ENCODE measurements around the gene RBP3. TPM values are rescaled to one million over a fixed set of nuclear protein-coding genes. Genes with fewer than 3 reads are reported as not detected.

RBP3 gene
- total and polyA plus RNA-seq, 4 experiments from 2014 or later: not detected

DNA sequence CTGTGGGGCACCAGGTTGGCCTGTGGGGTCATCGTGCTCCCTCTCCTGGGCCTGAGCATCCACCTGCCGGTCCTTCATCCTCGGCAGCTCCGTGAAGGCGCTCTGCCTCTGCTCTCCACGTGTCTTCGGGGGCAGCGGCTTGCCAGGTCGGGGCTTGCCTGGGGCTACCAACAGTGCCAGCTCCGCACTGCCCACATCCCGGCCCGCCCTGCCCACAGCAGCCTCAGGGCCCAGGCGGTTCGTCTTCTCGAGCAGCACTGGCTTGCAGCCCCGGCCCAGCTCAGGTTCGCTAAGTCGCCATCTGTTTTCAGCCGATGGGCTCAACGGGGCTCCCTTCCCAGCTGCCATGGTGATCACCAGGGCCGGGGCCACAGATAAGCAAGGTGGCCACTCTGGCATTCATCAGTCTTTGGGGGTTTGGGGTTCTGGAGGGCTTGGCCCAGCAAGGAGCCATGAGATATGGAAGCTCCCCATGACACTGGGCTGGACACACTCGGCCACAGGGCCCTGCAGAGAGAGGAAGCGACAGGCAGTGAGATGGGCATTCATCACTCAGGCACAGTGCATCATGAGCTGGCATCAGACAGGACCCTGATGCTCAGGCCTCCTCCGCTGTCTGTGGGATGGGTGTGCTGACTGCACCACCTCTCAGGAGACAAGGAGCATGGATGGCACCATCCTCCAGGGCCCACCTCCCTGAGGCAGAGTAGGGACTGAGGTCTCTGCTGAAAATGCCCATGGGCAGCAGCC lies 20.4 kb downstream of the RBP3 start:
- intact Hi-C loops (cut with micrococcal nuclease): no loop called here
- Mint-ChIP-seq H3K27me3 (peaks cover 0 to 5% of the 10 kb centered on the region in 2 donors), H3K9me3 (no peaks in the 10 kb centered on the region), H3K36me3 (no peaks in the 10 kb centered on the region), H3K4me1 (peaks cover 4 to 10% (median 4%) of the 10 kb centered on the region in 4 donors), H3K27ac (no peak overlapping the region), H3K4me3 (no peak overlapping the region)
- H3K27me3 ChIP-seq (ENCODE audit: insufficient read depth, low read length): no peaks in the 10 kb centered on the region
- H3K4me3 ChIP-seq (ENCODE audit: low read length in 2 of 2): no peak overlapping the region
- H3K36me3 ChIP-seq (ENCODE audit: insufficient read depth, low read length): no peaks in the 10 kb centered on the region
- no peaks in the 10 kb centered on the region for H3K9me3 ChIP-seq (ENCODE audit: control insufficient read depth in 1 of 2, low read length in 2 of 2)
- CTCF ChIA-PET (ENCODE audit: partially characterized antibody): no interaction called here
- H3K4me1 ChIP-seq (ENCODE audit: insufficient read depth, low read length): peaks cover 7% of the 10 kb centered on the region
- DNase-seq: no peak
- POLR2A ChIA-PET (ENCODE audit: partially characterized antibody): no interaction called here
- H3K27ac ChIP-seq (ENCODE audit: low read depth, low read length): no peak overlapping the region

DNA sequence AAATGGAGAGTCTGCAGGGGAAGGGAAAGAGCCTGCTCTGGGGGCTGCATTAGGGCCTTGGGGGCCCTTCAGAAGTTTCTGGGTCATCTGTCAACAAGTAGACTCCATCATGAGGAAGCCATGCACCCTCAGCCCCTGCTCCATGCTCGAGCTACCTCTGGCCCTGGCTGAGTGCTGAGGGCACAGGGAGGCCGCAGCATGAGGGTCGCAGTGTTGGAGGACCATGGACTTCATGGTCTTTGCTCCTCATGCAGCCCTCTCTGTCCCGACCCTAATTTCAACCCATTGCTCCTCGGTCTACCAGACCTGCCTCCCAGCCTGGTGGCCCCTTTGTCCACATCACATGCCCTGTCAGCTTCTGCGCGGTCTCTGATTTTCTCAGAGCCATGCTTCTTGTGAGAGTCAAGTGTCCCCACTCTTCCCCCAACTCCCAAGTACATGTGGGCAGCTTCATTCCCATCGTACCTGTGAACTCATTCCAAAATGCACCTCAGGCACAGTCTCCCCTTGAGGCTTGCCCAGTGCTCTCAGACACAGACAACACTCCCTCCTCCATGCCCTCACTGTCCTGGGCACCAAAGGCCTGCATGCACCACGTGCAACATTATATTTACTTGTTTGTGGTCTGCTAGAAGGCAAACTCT lies 21.2 kb downstream of the RBP3 start:
- H3K36me3 ChIP-seq (ENCODE audit: insufficient read depth, low read length): no peaks in the 10 kb centered on the region
- intact Hi-C loops (cut with micrococcal nuclease): no loop called here
- POLR2A ChIA-PET (ENCODE audit: partially characterized antibody): no interaction called here
- no peak for DNase-seq
- H3K27ac ChIP-seq (ENCODE audit: low read depth, low read length): no peak overlapping the region
- CTCF ChIA-PET (ENCODE audit: partially characterized antibody): no interaction called here
- peaks cover 0 to 10% of the 10 kb centered on the region in 2 donors for H3K27me3 Mint-ChIP-seq
- peaks cover 7% of the 10 kb centered on the region for H3K4me1 ChIP-seq (ENCODE audit: insufficient read depth, low read length)
- H3K4me1 Mint-ChIP-seq: peaks cover 4 to 12% (median 4%) of the 10 kb centered on the region in 4 donors
- H3K36me3 Mint-ChIP-seq: no peaks in the 10 kb centered on the region
- no peaks in the 10 kb centered on the region for H3K27me3 ChIP-seq (ENCODE audit: insufficient read depth, low read length)
- no peak overlapping the region for H3K4me3 ChIP-seq (ENCODE audit: low read length in 2 of 2)
- no peaks in the 10 kb centered on the region for H3K9me3 ChIP-seq (ENCODE audit: control insufficient read depth in 1 of 2, low read length in 2 of 2)
- no peaks in the 10 kb centered on the region for H3K9me3 Mint-ChIP-seq
- no peak overlapping the region for H3K27ac Mint-ChIP-seq
- no peak overlapping the region for H3K4me3 Mint-ChIP-seq

DNA sequence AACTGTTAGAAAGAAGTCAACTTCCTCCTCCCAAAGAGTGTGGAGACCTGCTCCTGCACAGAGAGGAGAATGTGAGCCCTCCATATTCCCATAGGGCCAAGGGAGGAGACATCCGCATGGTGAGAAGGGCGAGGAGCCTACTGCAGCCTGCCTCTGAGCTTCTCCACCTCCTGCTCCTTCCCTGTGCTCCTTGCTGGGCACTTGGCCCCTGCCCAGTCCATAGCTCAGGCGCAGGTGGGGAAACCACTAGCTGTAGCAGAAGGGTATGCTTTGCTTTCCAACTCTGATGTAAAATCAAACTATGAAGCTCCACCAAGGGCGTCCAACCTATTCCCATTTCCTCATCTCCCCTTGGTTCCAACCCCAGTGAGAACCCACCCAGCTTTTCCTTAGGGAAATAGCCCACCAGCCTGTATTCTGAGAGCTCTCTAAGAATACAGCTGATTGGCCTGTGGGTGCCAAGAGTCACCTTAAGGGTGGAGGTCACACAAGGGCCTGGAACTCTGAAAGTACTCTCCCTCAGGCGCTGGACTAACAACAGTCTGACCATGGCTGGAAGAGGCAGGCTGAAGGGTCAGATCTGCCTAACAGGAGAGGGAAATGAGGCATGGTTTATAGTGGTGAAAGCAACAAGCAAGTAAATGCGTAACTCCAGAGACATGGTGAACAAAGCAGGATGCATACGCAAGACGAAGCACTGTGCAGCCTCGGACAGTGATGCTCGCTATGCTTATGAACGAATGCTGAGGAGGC lies 22.0 kb downstream of the RBP3 start:
- CTCF ChIA-PET (ENCODE audit: partially characterized antibody): interaction anchor here (1.0 kb wide), 1 partner anchor 10 kb away, joined by 3 read pairs; no protein-coding TSS in a partner anchor
- intact Hi-C loops (cut with micrococcal nuclease): no loop called here

GRCh38 chr10:47370878-47371277 lies 22.7 kb downstream of the RBP3 start:
- Mint-ChIP-seq H3K27me3 (peaks cover 9 to 20% of the 10 kb centered on the region in 2 donors), H3K9me3 (no peaks in the 10 kb centered on the region), H3K27ac (no peak overlapping the region), H3K4me1 (peaks cover 4 to 12% (median 4%) of the 10 kb centered on the region in 4 donors), H3K36me3 (no peaks in the 10 kb centered on the region), H3K4me3 (no peak overlapping the region)
- no peak overlapping the region for H3K27ac ChIP-seq (ENCODE audit: low read depth, low read length)
- no peaks in the 10 kb centered on the region for H3K27me3 ChIP-seq (ENCODE audit: insufficient read depth, low read length)
- DNase-seq: no peak
- intact Hi-C loops (cut with micrococcal nuclease): no loop called here
- POLR2A ChIA-PET (ENCODE audit: partially characterized antibody): no interaction called here
- no peaks in the 10 kb centered on the region for H3K9me3 ChIP-seq (ENCODE audit: control insufficient read depth in 1 of 2, low read length in 2 of 2)
- peaks cover 7% of the 10 kb centered on the region for H3K4me1 ChIP-seq (ENCODE audit: insufficient read depth, low read length)
- no peak overlapping the region for H3K4me3 ChIP-seq (ENCODE audit: low read length in 2 of 2)
- CTCF ChIA-PET (ENCODE audit: partially characterized antibody): interaction anchor here (1.0 kb wide), 1 partner anchor 10 kb away, joined by 3 read pairs; no protein-coding TSS in a partner anchor
- no peaks in the 10 kb centered on the region for H3K36me3 ChIP-seq (ENCODE audit: insufficient read depth, low read length)

More for the DNA sequence above, 22.0 kb downstream of the RBP3 start:
- Mint-ChIP-seq H3K27me3 (peaks cover 3 to 13% of the 10 kb centered on the region in 2 donors), H3K36me3 (no peaks in the 10 kb centered on the region), H3K4me3 (no peak overlapping the region), H3K4me1 (peaks cover 4 to 12% (median 4%) of the 10 kb centered on the region in 4 donors), H3K27ac (no peak overlapping the region), H3K9me3 (no peaks in the 10 kb centered on the region)
- Histone ChIP-seq H3K4me1 (ENCODE audit: insufficient read depth, low read length) (peaks cover 7% of the 10 kb centered on the region), H3K27me3 (ENCODE audit: insufficient read depth, low read length) (no peaks in the 10 kb centered on the region), H3K9me3 (ENCODE audit: control insufficient read depth in 1 of 2, low read length in 2 of 2) (no peaks in the 10 kb centered on the region), H3K36me3 (ENCODE audit: insufficient read depth, low read length) (no peaks in the 10 kb centered on the region), H3K4me3 (ENCODE audit: low read length in 2 of 2) (no peak overlapping the region), H3K27ac (ENCODE audit: low read depth, low read length) (no peak overlapping the region)
- POLR2A ChIA-PET (ENCODE audit: partially characterized antibody): no interaction called here
- no peak for DNase-seq

DNA sequence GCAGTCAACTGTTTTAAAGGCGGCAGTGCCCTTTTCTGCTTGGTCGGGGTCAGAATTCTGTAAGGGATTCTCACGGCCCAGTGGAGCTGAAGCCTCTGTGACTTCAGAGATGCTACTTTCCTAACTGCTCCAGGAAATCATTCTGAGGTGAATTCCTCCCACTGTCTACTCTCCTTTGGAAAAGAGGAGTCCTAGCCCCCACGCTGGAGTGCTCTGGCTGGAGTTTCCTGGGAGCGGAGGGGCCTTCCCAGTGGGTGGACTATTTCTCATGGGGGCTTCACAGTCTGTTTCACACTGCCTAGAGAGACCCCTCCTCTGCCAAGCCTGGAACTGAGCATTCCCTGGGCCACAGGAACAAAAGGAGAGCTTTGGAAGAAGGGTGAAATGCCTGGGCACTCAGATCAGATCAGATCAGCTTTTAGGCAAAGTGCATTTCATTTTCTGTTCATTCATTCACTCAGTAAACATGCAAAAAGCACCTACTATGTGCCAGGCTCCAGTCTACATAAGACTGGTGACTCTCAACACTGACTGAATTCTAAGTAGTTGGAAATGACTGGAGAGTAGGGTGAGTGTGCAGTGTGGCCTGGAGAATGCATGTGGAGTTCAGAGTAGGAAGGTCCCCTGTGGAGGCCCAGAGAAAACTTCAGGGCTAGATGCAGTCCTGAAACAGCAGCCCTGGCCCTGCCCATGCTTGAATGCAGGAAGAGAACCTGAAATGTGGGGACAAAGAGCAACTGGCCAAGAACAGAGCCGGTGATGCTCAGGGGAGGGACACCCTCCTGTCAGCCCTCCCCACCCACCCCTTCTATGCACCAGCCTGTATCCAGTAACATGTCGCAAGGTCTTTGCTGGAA lies 23.7 kb downstream of the RBP3 start:
- Mint-ChIP-seq H3K4me1 (peaks cover 4 to 12% (median 5%) of the 10 kb centered on the region in 4 donors), H3K27ac (no peak overlapping the region), H3K27me3 (peaks cover 15 to 26% of the 10 kb centered on the region in 2 donors), H3K36me3 (no peaks in the 10 kb centered on the region), H3K9me3 (no peaks in the 10 kb centered on the region), H3K4me3 (peak overlapping the region in 2 of 8 donors; percentile 10 to 22)
- Histone ChIP-seq H3K4me3 (ENCODE audit: low read length in 2 of 2) (no peak overlapping the region), H3K27ac (ENCODE audit: low read depth, low read length) (no peak overlapping the region), H3K4me1 (ENCODE audit: insufficient read depth, low read length) (peaks cover 7% of the 10 kb centered on the region), H3K9me3 (ENCODE audit: control insufficient read depth in 1 of 2, low read length in 2 of 2) (no peaks in the 10 kb centered on the region), H3K27me3 (ENCODE audit: insufficient read depth, low read length) (no peaks in the 10 kb centered on the region), H3K36me3 (ENCODE audit: insufficient read depth, low read length) (no peaks in the 10 kb centered on the region)
- DNase-seq: no peak
- CTCF ChIA-PET (ENCODE audit: partially characterized antibody): no interaction called here
- POLR2A ChIA-PET (ENCODE audit: partially characterized antibody): interaction anchor here (1.1 kb wide), 1 partner anchor 13 kb away, joined by 4 read pairs; no protein-coding TSS in a partner anchor
- intact Hi-C loops (cut with micrococcal nuclease): no loop called here

GRCh38 chr10:47372726-47373125 lies 24.6 kb downstream of the RBP3 start:
- intact Hi-C loops (cut with micrococcal nuclease): no loop called here

More at GRCh38 chr10:47372726-47373125, 24.6 kb downstream of the RBP3 start:
- no peaks in the 10 kb centered on the region for H3K36me3 Mint-ChIP-seq
- peaks cover 7% of the 10 kb centered on the region for H3K4me1 ChIP-seq (ENCODE audit: insufficient read depth, low read length)
- H3K9me3 ChIP-seq (ENCODE audit: control insufficient read depth in 1 of 2, low read length in 2 of 2): no peaks in the 10 kb centered on the region
- H3K4me3 ChIP-seq (ENCODE audit: low read length in 2 of 2): no peak overlapping the region
- H3K27ac ChIP-seq (ENCODE audit: low read depth, low read length): no peak overlapping the region
- POLR2A ChIA-PET (ENCODE audit: partially characterized antibody): no interaction called here
- H3K27me3 ChIP-seq (ENCODE audit: insufficient read depth, low read length): no peaks in the 10 kb centered on the region
- peaks cover 9 to 19% (median 12%) of the 10 kb centered on the region in 4 donors for H3K4me1 Mint-ChIP-seq
- H3K4me3 Mint-ChIP-seq: peak overlapping the region in 1 of 8 donors; percentile 48
- H3K36me3 ChIP-seq (ENCODE audit: insufficient read depth, low read length): no peaks in the 10 kb centered on the region
- CTCF ChIA-PET (ENCODE audit: partially characterized antibody): no interaction called here
- no peaks in the 10 kb centered on the region for H3K9me3 Mint-ChIP-seq
- no peak overlapping the region for H3K27ac Mint-ChIP-seq
- no peak for DNase-seq
- H3K27me3 Mint-ChIP-seq: peaks cover 21 to 33% of the 10 kb centered on the region in 2 donors

Measured in CD4-positive, alpha-beta memory T cell (primary cell).